Stomach (tissue), 9 donors: Measurements from ENCODE around the gene GCN1. TPM values are rescaled to one million over a fixed set of nuclear protein-coding genes. Genes with fewer than 3 reads are reported as not detected.

ENCODE experiments used
- DNase-seq, 2 donors: peaks; one replicate each; pipeline versions ENCODE4 v3.0.0 to v3.0.0-alpha.2; 2013 to 2019
- H3K27ac ChIP-seq, 5 donors: fragments of 200-600 bp in 4 of 5; sonication (generic) in 4 of 5; one replicate each; pipeline ENCODE4 v1.5.1; 2013 to 2019; ENCODE audit warnings: mild to moderate bottlenecking in 1 of 5, moderate library complexity in 1 of 5
- H3K27me3 ChIP-seq, 3 donors: fragments of 200-600 bp; sonication (generic); one replicate each; pipeline ENCODE4 v1.5.1; 2017 to 2019; ENCODE audit warnings: mixed run types in 1 of 3
- H3K36me3 ChIP-seq, 4 donors: fragments of 200-600 bp; sonication (generic); 1 replicate in 3 of 4; 2 replicates in 1 of 4; pipeline ENCODE4 v1.5.1; 2016 to 2019
- H3K4me1 ChIP-seq, 4 donors: fragments of 200-600 bp; sonication (generic); one replicate each; pipeline ENCODE4 v1.5.1; 2016 to 2019
- H3K4me3 ChIP-seq, 4 donors: fragments of 200-600 bp; sonication (generic) in 3 of 4; one replicate each; pipeline ENCODE4 v1.5.1; 2016 to 2019; ENCODE audit warnings: mild to moderate bottlenecking in 1 of 4
- H3K9me3 ChIP-seq, 4 donors: fragments of 200-600 bp; sonication (generic); one replicate each; pipeline ENCODE4 v1.5.1; 2016 to 2019
- EP300 ChIP-seq: sonication (generic); formaldehyde crosslinking; IDR thresholded peaks from one replicate; pipeline ENCODE4 v1.6.1; 2017; ENCODE audit warnings: antibody characterized with exemption
- POLR2A ChIP-seq, 4 donors: fragments of 450-650 bp; IDR thresholded peaks; one replicate each; pipeline ENCODE4 v1.6.1; 2016; ENCODE audit warnings: antibody characterized with exemption in 4 of 4, control low read depth in 2 of 4, mild to moderate bottlenecking in 1 of 4, moderate library complexity in 1 of 4
- POLR2AphosphoS5 ChIP-seq, 3 donors: sonication (generic); formaldehyde crosslinking; IDR thresholded peaks; one replicate each; pipeline ENCODE4 v1.6.1; 2016; ENCODE audit warnings: antibody characterized with exemption in 3 of 3
- WGBS, 5 donors: extraction: QIAGEN DNeasy Blood & Tissue Kit in 3 of 5; methylation state at CpG; one replicate each; pipeline versions ENCODE4 v1.1.5 to v1.1.7; 2013 to 2018; 5-methylcytosine and 5-hydroxymethylcytosine counted together
- intact Hi-C: fragments of 100-400 bp; cut with DNase I; formaldehyde crosslinking; loops from one replicate; pipeline ENCODE4 v1.15.1; 2023; ENCODE audit warnings: low total_unique reads
- polyA plus RNA-seq, 3 donors: library from polyadenylated mRNA; stranded (reverse); fragments of 200-250 nt; gene quantifications; one replicate each; pipeline ENCODE4 v1.2.3, GENCODE V29; 2013
- total RNA-seq, 5 donors: library from RNA; depleted of rRNA; stranded (reverse); fragments of >200 nt; gene quantifications; one replicate each; pipeline versions ENCODE4 v1.1.0 to v1.2.3, GENCODE V29; 2014 to 2016
- TF ChIP-seq, protein P1 (sequence below), 7 experiments: fragments of 450-650 bp in 4 of 7; fragments of 200-600 bp in 3 of 7; sonication (generic) in 3 of 7; IDR thresholded peaks; one replicate each; pipeline ENCODE4 v1.5.1; 2016 to 2019; ENCODE audit warnings: antibody characterized with exemption in 7 of 7, control low read depth in 2 of 7, mild to moderate bottlenecking in 1 of 7
- donor health status: healthy with polysubstance abuse.
- donor health status: Bipolar disorder and iron deficiency.
- donor health status: healthy.

Gene GCN1
- total and polyA plus RNA-seq, 8 donors = 8.7 to 226 (median 98.1) TPM

DNA sequence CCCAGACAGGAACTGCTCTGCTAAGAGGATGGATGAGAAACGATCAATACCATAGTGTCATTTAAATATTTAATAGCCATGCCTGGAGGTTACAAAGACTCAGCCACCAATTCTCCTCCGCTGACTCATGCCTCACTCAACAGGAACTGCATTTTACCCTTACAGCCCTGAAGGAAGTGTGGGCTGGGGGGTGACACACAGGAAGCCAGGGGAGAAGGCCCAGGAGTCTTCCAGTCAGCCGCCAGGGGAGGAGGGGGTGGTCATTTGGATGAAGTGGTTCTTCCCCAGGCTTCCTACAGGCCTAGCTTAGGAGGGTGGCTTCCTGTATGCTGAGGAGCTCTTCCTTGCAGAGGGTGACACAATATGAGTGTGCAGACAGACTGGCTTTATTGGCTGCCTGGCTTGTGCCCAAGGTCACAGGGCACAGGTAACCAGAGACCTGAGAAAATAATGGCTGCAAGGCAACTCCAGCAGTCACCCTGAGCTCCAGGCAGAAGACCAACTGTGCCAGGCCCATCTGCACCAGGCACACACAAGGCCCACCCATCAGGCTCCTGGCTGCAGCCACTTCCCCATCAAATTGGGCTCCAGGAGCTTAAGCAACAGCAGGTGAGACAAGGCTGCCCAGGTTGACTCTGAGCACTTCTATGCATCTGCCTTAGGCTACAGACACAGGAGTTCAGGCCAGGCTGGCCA, 36.9 kb upstream of the GCN1 start:
- intact Hi-C loops = no loop called here
- Histone ChIP-seq H3K4me3 (peak overlapping the region in 1 of 4 donors; percentile 28), H3K4me1 (peaks cover 93 to 100% (median 98%) of the 10 kb centered on the region in 4 donors), H3K9me3 (no peaks in the 10 kb centered on the region), H3K27ac (peak overlapping the region; percentile 60 to 92 (median 88)), H3K27me3 (no peaks in the 10 kb centered on the region), H3K36me3 (peaks cover 0 to 4% (median 1%) of the 10 kb centered on the region in 4 donors)
- TF ChIP-seq POLR2AphosphoS5 (IDR thresholded peaks at IDR 0.05) (peak in 2 of 3 donors; percentile 55 to 69), EP300 (no peak)
- WGBS, 5 donors = 26 to 61% (median 29%) methylated on average over 3 of the region's 3 CpGs
- DNase-seq = peak; percentile 73 to 74

DNA sequence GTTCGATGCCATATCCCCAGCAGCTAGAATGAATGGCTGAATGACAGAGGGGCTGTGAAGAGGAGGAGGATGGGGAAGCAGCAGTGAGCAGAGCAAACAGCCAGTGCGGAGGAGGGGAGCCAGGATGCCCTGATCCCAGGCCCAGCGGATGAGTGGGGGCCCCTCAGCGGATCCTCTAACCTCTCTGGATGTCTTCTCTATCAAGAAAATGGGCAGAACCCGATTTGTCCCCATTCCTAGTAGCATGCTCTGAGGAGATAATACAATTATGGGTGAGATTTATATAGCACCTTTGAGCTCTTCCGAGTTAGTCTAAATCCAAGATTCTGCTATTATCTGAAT, 36.4 kb upstream of the GCN1 start:
- Histone ChIP-seq H3K27ac (peak overlapping the region; percentile 25 to 92 (median 88)), H3K27me3 (no peaks in the 10 kb centered on the region), H3K4me3 (peak overlapping the region in 1 of 4 donors; percentile 28), H3K4me1 (peaks cover 93 to 100% (median 98%) of the 10 kb centered on the region in 4 donors), H3K9me3 (no peaks in the 10 kb centered on the region), H3K36me3 (peaks cover 0 to 8% (median 3%) of the 10 kb centered on the region in 4 donors)
- WGBS, 5 donors = 51 to 63% (median 56%) methylated on average over 6 of the region's 6 CpGs
- TF ChIP-seq, protein P1, sequence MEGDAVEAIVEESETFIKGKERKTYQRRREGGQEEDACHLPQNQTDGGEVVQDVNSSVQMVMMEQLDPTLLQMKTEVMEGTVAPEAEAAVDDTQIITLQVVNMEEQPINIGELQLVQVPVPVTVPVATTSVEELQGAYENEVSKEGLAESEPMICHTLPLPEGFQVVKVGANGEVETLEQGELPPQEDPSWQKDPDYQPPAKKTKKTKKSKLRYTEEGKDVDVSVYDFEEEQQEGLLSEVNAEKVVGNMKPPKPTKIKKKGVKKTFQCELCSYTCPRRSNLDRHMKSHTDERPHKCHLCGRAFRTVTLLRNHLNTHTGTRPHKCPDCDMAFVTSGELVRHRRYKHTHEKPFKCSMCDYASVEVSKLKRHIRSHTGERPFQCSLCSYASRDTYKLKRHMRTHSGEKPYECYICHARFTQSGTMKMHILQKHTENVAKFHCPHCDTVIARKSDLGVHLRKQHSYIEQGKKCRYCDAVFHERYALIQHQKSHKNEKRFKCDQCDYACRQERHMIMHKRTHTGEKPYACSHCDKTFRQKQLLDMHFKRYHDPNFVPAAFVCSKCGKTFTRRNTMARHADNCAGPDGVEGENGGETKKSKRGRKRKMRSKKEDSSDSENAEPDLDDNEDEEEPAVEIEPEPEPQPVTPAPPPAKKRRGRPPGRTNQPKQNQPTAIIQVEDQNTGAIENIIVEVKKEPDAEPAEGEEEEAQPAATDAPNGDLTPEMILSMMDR (IDR thresholded peaks at IDR 0.05) = no peak
- no peak for TF ChIP-seq POLR2AphosphoS5 (IDR thresholded peaks at IDR 0.05)
- TF ChIP-seq POLR2A (IDR thresholded peaks at IDR 0.05) = no peak
- TF ChIP-seq EP300 = no peak
- DNase-seq = no peak
- intact Hi-C loops = no loop called here

DNA sequence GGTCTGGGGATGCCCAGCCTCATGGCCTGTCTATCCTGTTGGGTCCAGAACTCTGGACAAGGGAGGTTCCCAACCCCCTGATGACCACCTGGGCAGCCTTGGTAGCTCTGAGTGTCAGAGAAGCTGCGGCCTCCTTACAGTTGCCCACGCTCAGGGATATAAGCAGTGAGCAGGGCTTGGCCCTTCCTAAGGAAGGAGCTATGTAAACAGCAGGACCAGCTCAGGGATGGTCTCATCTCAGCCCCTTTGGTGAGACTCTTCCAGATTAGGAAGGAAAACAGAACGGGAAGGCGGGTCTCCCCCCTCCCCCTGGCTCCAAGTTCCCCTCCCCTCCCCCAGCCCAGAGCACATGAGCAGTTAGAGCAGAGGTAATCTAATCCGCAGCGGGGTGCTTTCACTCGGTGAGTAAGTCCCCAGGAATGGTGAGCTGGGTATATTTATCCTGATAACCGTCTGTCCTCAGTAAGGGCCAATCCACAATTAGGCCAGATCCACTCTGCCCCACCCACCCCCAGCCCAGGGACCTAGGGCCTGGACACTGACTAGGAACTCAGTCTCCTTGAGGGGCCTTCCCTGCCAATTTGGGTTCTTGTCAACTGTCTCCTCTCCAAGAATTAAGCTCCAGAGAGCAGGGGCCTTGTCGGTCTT, 35.9 kb upstream of the GCN1 start:
- Histone ChIP-seq H3K9me3 (no peaks in the 10 kb centered on the region), H3K4me3 (peak overlapping the region in 1 of 4 donors; percentile 28), H3K36me3 (peaks cover 0 to 8% (median 3%) of the 10 kb centered on the region in 4 donors), H3K27ac (peak overlapping the region; percentile 49 to 92 (median 88)), H3K4me1 (peaks cover 93 to 100% (median 98%) of the 10 kb centered on the region in 4 donors), H3K27me3 (no peaks in the 10 kb centered on the region)
- TF ChIP-seq, protein P1 (IDR thresholded peaks at IDR 0.05) = no peak
- TF ChIP-seq EP300 (no peak), POLR2A (IDR thresholded peaks at IDR 0.05) (no peak), POLR2AphosphoS5 (IDR thresholded peaks at IDR 0.05) (peak in 1 of 3 donors; percentile 32)
- intact Hi-C loops = no loop called here
- peak; percentile 51 to 89 for DNase-seq
- 22 to 34% (median 30%) methylated on average over 7 to 9 of the region's 9 CpGs for WGBS, 5 donors

DNA sequence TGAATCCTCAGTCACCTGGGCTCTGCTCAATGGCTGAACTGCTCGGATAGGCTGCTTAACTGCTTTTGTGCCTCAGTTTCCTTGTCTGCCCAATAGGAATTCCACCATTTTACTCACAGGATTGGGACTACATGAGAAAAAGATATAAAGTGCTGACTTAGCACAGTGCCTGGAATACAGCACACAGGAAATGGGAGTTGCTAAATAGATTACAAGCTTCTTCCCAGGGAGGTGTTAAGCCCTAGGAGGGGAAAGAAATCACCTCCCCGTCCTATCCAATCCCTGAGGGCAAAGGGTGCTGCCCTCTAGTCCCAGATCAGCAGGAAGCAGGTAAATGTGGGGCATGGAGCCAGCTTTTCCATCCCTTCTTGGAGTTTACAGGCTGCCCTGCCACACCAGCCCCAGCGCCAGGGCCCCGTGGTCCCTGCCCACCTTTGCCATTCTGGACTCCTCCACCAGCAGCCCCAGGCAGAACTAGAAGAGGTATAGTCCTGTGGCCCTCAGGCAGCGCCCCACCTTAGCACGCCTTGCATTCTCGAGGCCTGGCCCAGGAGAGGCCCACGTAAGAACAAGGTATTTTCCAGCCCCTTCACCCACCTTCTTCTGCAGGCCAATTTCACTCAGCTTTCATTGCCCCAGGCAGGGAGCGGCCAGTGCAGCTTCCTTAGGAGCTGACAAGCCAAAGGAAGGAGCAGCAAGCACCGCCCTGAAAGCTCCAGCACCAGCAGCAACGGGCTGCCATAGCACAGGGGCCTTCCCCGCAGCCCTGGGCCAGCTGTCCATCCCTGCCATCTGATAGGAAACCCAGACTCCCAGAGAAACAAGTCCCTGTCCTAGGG, 35.2 kb upstream of the GCN1 start:
- no peak for TF ChIP-seq POLR2AphosphoS5 (IDR thresholded peaks at IDR 0.05)
- TF ChIP-seq POLR2A (IDR thresholded peaks at IDR 0.05) = no peak
- TF ChIP-seq EP300 = no peak
- TF ChIP-seq, protein P1 (IDR thresholded peaks at IDR 0.05) = no peak
- 44 to 54% (median 49%) methylated on average over 9 to 12 of the region's 12 CpGs for WGBS, 5 donors
- Histone ChIP-seq H3K4me3 (peak overlapping the region in 1 of 4 donors; percentile 28), H3K27ac (peak overlapping the region; percentile 49 to 92 (median 88)), H3K27me3 (no peaks in the 10 kb centered on the region), H3K4me1 (peaks cover 94 to 100% (median 98%) of the 10 kb centered on the region in 4 donors), H3K9me3 (no peaks in the 10 kb centered on the region), H3K36me3 (peaks cover 0 to 8% (median 3%) of the 10 kb centered on the region in 4 donors)
- intact Hi-C loops = loop anchor here (2.0 kb wide), 1 partner anchor 37 kb away; no protein-coding TSS in a partner anchor
- peak in 1 of 2 donors; percentile 60 for DNase-seq
